Nephron progenitor cell (in vitro differentiated cells): ENCODE data around the gene CNOT6.
A peak's percentile ranks its signal among the peaks of the same experiment; 100 is the strongest.
"Not testable (repeated sequence)": the region's sequence is repeated elsewhere in the genome, so short reads cannot be mapped to it uniquely, and the experiment has no call there.

Experiments used
- DNase-seq: peaks from one replicate; pipeline ENCODE4 v3.0.0; 2021
- H3K27ac Mint-ChIP-seq: 2 replicates; pipeline ENCODE4 v1.8.0; 2021; ENCODE audit warnings: mild to moderate bottlenecking, moderate library complexity, mixed read lengths
- H3K27me3 Mint-ChIP-seq: 2 replicates; pipeline ENCODE4 v1.8.0; 2021; ENCODE audit warnings: mild to moderate bottlenecking, low read depth, mixed read lengths; ENCODE audit not compliant: poor library complexity
- H3K36me3 Mint-ChIP-seq: 2 replicates; pipeline ENCODE4 v1.8.0; 2021; ENCODE audit warnings: low read depth, mixed read lengths
- H3K4me1 Mint-ChIP-seq: 2 replicates; pipeline ENCODE4 v1.8.0; 2021; ENCODE audit warnings: mixed read lengths
- H3K4me3 Mint-ChIP-seq: 2 replicates; pipeline ENCODE4 v1.8.0; 2021; ENCODE audit warnings: mild to moderate bottlenecking, moderate library complexity, mixed read lengths
- H3K9me3 Mint-ChIP-seq: 2 replicates; pipeline ENCODE4 v1.8.0; 2021; ENCODE audit warnings: mild to moderate bottlenecking, moderate library complexity, mixed read lengths
- CTCF ChIP-seq: fragments of 200-600 bp; sonication (generic); IDR thresholded peaks from 2 replicates; pipeline ENCODE4 v1.5.0; 2021; ENCODE audit warnings: antibody characterized with exemption

The CNOT6 gene

GRCh38 chr5:180527659-180528058, 33.5 kb downstream of the CNOT6 start:
- H3K36me3 Mint-ChIP-seq: peaks cover 68% of the 10 kb centered on the region

GRCh38 chr5:180531036-180531585, 36.9 kb downstream of the CNOT6 start:
- H3K27me3 Mint-ChIP-seq, H3K4me3 Mint-ChIP-seq, H3K4me1 Mint-ChIP-seq, H3K27ac Mint-ChIP-seq, DNase-seq: not testable (repeated sequence)
- Mint-ChIP-seq H3K36me3 (peaks cover 95% of the 10 kb centered on the region), H3K9me3 (peaks cover 75% of the 10 kb centered on the region)

More at GRCh38 chr5:180527659-180528058, 33.5 kb downstream of the CNOT6 start:
- no peak for DNase-seq
- peaks cover 51% of the 10 kb centered on the region for H3K9me3 Mint-ChIP-seq
- no peak for TF ChIP-seq CTCF
- H3K4me3 Mint-ChIP-seq: no peak overlapping the region
- H3K27ac Mint-ChIP-seq: no peak overlapping the region
- peaks cover 41% of the 10 kb centered on the region for H3K4me1 Mint-ChIP-seq
- H3K27me3 Mint-ChIP-seq: no peaks in the 10 kb centered on the region

- Mint-ChIP-seq H3K36me3 (peaks cover 96% of the 10 kb centered on the region), H3K27ac (no peak overlapping the region), H3K4me1 (no peaks in the 10 kb centered on the region), H3K9me3 (peaks cover 81% of the 10 kb centered on the region), H3K27me3 (no peaks in the 10 kb centered on the region), H3K4me3 (no peak overlapping the region)
- no peak for TF ChIP-seq CTCF
- no peak for DNase-seq
Observed at GRCh38 chr5:180532268-180532667, 38.1 kb downstream of the CNOT6 start.

DNA sequence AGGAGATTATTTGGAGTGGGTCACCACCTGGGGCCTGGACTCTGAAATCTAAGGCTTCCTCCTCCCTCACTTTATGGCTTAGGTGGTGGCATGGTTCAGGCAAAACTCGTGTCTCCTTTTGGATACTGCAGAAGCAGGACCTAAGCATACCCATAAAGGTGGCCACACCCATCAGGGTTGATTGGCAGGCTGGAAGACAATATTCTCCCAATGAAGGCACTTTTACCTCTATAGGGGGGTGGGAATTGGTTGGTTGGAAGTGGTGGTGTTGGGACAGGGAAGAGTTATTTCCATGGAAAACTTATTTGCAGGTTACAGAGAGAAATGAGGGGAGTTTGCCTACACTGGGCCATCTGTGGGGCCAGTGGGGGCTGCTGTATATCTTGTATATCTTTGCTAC, 39.7 kb downstream of the CNOT6 start:
- Mint-ChIP-seq H3K27ac (peak overlapping the region; percentile 19), H3K36me3 (peaks cover 96% of the 10 kb centered on the region), H3K9me3 (peaks cover 77% of the 10 kb centered on the region), H3K4me3 (no peak overlapping the region), H3K27me3 (no peaks in the 10 kb centered on the region), H3K4me1 (no peaks in the 10 kb centered on the region)
- no peak for DNase-seq
- TF ChIP-seq CTCF: no peak

GRCh38 chr5:180535573-180535972, 41.4 kb downstream of the CNOT6 start:
- no peaks in the 10 kb centered on the region for H3K27me3 Mint-ChIP-seq
- H3K4me3 Mint-ChIP-seq: no peak overlapping the region
- peaks cover 75% of the 10 kb centered on the region for H3K9me3 Mint-ChIP-seq
- no peak for DNase-seq
- no peaks in the 10 kb centered on the region for H3K4me1 Mint-ChIP-seq
- H3K27ac Mint-ChIP-seq: no peak overlapping the region
- H3K36me3 Mint-ChIP-seq: peaks cover 96% of the 10 kb centered on the region
- no peak for TF ChIP-seq CTCF

DNA sequence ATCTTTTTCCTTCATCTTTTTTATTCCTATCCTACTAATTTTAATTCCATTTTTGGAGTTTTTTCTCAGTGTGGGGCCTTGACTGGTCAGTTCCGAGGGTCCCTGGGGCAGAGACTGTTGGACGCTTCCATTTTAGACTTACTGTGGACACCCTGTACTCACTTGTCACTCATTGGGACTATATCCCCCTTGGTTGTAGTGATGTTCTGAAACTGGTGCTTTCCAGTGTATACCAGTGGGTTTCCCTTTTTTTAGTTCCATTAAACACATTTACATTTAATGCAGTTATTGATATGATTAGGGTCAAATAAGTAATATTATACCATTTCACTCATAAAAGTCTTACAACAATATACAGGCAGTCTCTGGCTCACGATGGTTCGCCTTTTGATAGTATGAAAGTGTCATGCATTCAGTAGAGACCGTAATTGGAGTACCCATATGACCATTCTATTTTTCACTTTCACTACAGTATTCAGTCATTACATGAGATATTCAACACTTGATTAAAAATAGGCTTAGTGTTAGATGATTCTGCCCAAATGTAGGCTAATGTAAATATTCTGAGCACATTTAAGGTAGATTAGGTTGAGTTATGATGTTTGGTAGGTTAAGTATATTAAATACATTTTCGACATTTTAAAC, 46.0 kb downstream of the CNOT6 start:
- Mint-ChIP-seq H3K36me3 (peaks cover 99% of the 10 kb centered on the region), H3K4me3 (no peak overlapping the region), H3K9me3 (peaks cover 67% of the 10 kb centered on the region), H3K27me3 (no peaks in the 10 kb centered on the region), H3K4me1 (no peaks in the 10 kb centered on the region), H3K27ac (no peak overlapping the region)
- no peak for TF ChIP-seq CTCF
- DNase-seq: no peak
